Adrenal gland (tissue), 12 donors: Measurements from ENCODE around the gene DCP1A. TPM values are rescaled to one million over a fixed set of nuclear protein-coding genes. Genes with fewer than 3 reads are reported as not detected.

Experiments used
- DNase-seq, 7 donors: peaks; one replicate each; pipeline ENCODE4 v3.0.0-alpha.2; 2019 to 2020
- H3K27ac ChIP-seq, 5 donors: fragments of 200-600 bp; sonication (generic) in 4 of 5; 1 replicate in 3 of 5; 2 replicates in 2 of 5; pipeline versions ENCODE4 v1.5.1 to v1.8.0; 2016 to 2020; ENCODE audit warnings: mild to moderate bottlenecking in 1 of 5
- H3K27me3 ChIP-seq: fragments of 200-600 bp; 2 replicates; pipeline ENCODE4 v1.8.0; 2021
- H3K36me3 ChIP-seq, 2 donors: fragments of 200-600 bp; replicated peaks in 1 of 2; 1 replicate in 1 of 2; 2 replicates in 1 of 2; pipeline versions ENCODE4 v1.5.1 to v1.8.0; 2018 to 2022
- H3K4me1 ChIP-seq, 2 donors: fragments of 200-600 bp; replicated peaks in 1 of 2; 1 replicate in 1 of 2; 2 replicates in 1 of 2; pipeline versions ENCODE4 v1.5.1 to v1.8.0; 2018 to 2021
- H3K4me3 ChIP-seq, 4 donors: fragments of 200-600 bp; sonication (generic) in 3 of 4; one replicate each; pipeline ENCODE4 v1.5.1; 2016 to 2018
- H3K9me3 ChIP-seq, 3 donors: fragments of 200-600 bp; sonication (generic) in 1 of 3; replicated peaks in 1 of 3; 1 replicate in 2 of 3; 2 replicates in 1 of 3; pipeline versions ENCODE4 v1.5.1 to v1.8.0; 2016 to 2021
- CTCF ChIP-seq, 6 experiments: fragments of 450-650 bp in 4 of 6; fragments of 200-600 bp in 2 of 6; sonication (generic) in 1 of 6; IDR thresholded peaks; 1 replicate in 5 of 6; 2 replicates in 1 of 6; pipeline versions ENCODE4 v1.5.1 to v1.8.0; 2016 to 2021; ENCODE audit warnings: antibody characterized with exemption in 6 of 6, mild to moderate bottlenecking in 2 of 6, moderate library complexity in 1 of 6
- POLR2A ChIP-seq, 2 donors: fragments of 450-650 bp; IDR thresholded peaks; one replicate each; pipeline ENCODE4 v1.6.1; 2017; ENCODE audit warnings: antibody characterized with exemption in 2 of 2, mild to moderate bottlenecking in 2 of 2, moderate library complexity in 1 of 2
- WGBS, 4 donors: extraction: QIAGEN DNeasy Blood & Tissue Kit in 2 of 4; methylation state at CpG; one replicate each; pipeline versions ENCODE4 v1.1.5 to v1.1.7; 2013 to 2017; 5-methylcytosine and 5-hydroxymethylcytosine counted together
- intact Hi-C, 2 donors: fragments of 100-400 bp; cut with DNase I; formaldehyde crosslinking; loops; one replicate each; pipeline versions ENCODE4 v1.14.1 to v1.15.0; 2022 to 2023
- polyA plus RNA-seq, 3 donors: library from polyadenylated mRNA; stranded (reverse); fragments of 200-250 nt in 2 of 3; fragments of 350-450 nt in 1 of 3; fragmentation: Illumina TruSeq in 1 of 3; extraction: RNeasy Lipid Tissue Mini Kit (QIAGEN cat#74804) in 1 of 3; gene quantifications; one replicate each; pipeline ENCODE4 v1.2.3, GENCODE V29; 2013 to 2014
- total RNA-seq, 9 donors: library from RNA; depleted of rRNA in 4 of 9; stranded (reverse); fragments of >200 nt in 4 of 9; fragments of 120-200 nt in 1 of 9; fragmentation: NEBNext Ultra II Directional in 1 of 9; extraction: Animal tissue kit (Norgen Biotek cat#: 25700) in 1 of 9; gene quantifications; one replicate each; pipeline versions ENCODE4 v1.1.0 to v1.2.4, GENCODE V29; 2013 to 2023
- donor health status: healthy with polysubstance abuse.
- donor health status: Bipolar disorder and iron deficiency.
- donor health status: DM: yes; HTN: yes; CAD: no.
- donor health status: DM: no; HTN: no; CAD: no.
- donor health status: DM: no; HTN: no; CAD: no.
- donor health status: DM: yes; HTN: yes; CAD: no.

The DCP1A gene
- total and polyA plus RNA-seq, 12 donors, result 9.3 to 31.0 (median 22.1) TPM

GRCh38 chr3:53240989-53241972 lies 106.1 kb downstream of the DCP1A start:
- H3K36me3 ChIP-seq, result peaks cover 0 to 46% of the 10 kb centered on the region in 2 donors
- H3K27ac ChIP-seq, result peak overlapping the region in 3 of 5 donors; percentile 46 to 68 (median 52)
- intact Hi-C loops, result no loop called here
- WGBS, 4 donors, result 69 to 85% (median 83%) methylated on average over 7 to 28 of the region's 28 CpGs
- H3K27me3 ChIP-seq, result no peaks in the 10 kb centered on the region
- TF ChIP-seq POLR2A (IDR thresholded peaks at IDR 0.05) (no peak), CTCF (IDR thresholded peaks at IDR 0.05) (no peak)
- no peak for DNase-seq
- peaks cover 48 to 53% of the 10 kb centered on the region in 2 donors for H3K4me1 ChIP-seq
- no peaks in the 10 kb centered on the region for H3K9me3 ChIP-seq
- no peak overlapping the region for H3K4me3 ChIP-seq

DNA sequence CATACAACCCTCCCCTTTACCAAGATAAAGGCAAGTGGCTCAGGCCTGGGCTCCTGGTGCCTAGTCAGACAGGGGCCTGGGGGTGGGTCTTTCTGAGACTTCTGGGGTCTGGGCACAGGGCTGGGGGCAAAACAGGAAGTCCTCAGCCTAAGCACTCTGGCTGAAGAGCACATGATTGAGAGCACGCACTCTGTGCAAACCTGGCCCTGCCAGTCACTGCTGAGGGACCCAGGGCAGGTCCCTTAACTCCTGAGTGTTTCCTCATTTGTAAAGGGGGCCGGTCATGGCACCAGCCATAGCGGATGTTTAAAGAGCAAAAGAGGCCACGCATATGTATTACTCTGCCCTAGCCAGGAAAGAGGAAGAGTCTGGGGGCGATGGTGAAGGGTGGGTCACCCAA lies 107.5 kb downstream of the DCP1A start:
- Histone ChIP-seq H3K9me3 (no peaks in the 10 kb centered on the region), H3K36me3 (peaks cover 0 to 56% of the 10 kb centered on the region in 2 donors), H3K4me1 (peaks cover 58 to 62% of the 10 kb centered on the region in 2 donors), H3K27ac (peak overlapping the region in 2 of 5 donors; percentile 32 to 68), H3K27me3 (no peaks in the 10 kb centered on the region), H3K4me3 (no peak overlapping the region)
- intact Hi-C loops, result no loop called here
- WGBS, 4 donors, result 81 to 91% (median 88%) methylated on average over 4 to 5 of the region's 5 CpGs
- no peak for TF ChIP-seq CTCF (IDR thresholded peaks at IDR 0.05)
- no peak for TF ChIP-seq POLR2A (IDR thresholded peaks at IDR 0.05)
- no peak for DNase-seq

DNA sequence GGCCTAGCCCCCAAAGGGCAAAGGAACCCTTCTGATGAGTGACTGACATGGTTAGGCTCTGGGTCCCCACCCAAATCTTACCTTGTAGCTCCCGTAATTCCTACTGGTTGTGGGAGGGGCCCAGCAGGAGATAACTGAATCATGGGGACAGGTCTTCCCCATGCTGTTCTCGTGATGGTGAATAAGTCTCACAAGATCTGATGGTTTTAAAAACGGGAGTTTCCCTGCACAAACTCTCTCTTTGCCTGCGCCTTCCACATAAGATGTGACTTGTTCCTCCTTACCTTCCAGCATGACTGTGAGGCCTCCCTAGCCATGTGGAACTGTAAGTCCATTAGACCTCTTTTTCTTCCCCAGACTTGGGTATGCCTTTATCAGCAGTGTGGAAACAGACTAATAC lies 108.5 kb downstream of the DCP1A start:
- no peak for DNase-seq
- 85 to 96% (median 93%) methylated on average over 4 of the region's 4 CpGs for WGBS, 4 donors
- Histone ChIP-seq H3K36me3 (peaks cover 0 to 65% of the 10 kb centered on the region in 2 donors), H3K9me3 (no peaks in the 10 kb centered on the region), H3K27me3 (no peaks in the 10 kb centered on the region), H3K4me3 (no peak overlapping the region), H3K27ac (peak overlapping the region in 4 of 5 donors; percentile 13 to 86 (median 68)), H3K4me1 (peaks cover 51 to 59% of the 10 kb centered on the region in 2 donors)
- TF ChIP-seq CTCF (IDR thresholded peaks at IDR 0.05) (no peak), POLR2A (IDR thresholded peaks at IDR 0.05) (no peak)
- intact Hi-C loops, result no loop called here

DNA sequence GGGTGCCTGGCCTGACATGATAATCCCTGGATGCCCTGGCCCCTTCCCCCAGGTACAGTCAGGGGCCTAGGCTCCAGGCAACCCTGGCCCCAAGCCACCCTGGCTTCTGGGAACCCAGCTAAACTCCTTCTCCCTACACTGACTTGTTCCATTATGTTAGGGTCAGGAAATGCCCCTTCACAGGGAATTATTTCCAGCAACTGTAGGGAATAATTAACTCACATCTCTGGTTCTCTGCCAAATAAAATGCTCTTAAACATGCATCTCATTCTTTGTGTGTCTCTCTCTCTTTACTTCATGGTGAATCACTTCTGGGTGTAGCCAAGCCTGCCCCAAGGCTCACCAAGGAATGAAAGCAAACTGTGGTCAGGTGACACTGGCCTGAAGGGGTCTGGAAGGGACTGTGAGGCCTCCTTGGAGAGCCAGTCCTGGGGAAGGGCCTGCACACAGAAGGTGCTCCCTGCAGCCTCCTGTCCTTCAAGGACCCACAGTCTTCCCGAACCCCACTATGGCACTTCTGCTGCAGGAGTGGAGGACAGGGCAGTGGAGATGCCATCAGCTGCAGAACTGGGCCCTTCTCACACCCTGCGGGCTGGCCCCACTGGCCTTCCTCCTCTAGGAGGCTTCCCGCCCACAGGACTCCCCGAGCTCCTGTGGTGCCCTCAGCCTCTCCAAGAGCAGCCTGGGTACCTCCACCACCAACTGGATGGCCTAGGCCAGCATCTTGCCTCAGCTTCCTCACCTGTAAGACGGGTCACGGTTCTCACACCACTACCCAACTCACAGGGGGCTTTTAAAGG lies 109.1 kb downstream of the DCP1A start:
- DNase-seq, result peak in 5 of 7 donors; percentile 54 to 69 (median 62)
- TF ChIP-seq CTCF (IDR thresholded peaks at IDR 0.05) (no peak), POLR2A (IDR thresholded peaks at IDR 0.05) (no peak)
- 81 to 94% (median 88%) methylated on average over 6 of the region's 6 CpGs for WGBS, 4 donors
- peaks cover 0 to 71% of the 10 kb centered on the region in 2 donors for H3K36me3 ChIP-seq
- H3K27me3 ChIP-seq, result no peaks in the 10 kb centered on the region
- peaks cover 46 to 58% of the 10 kb centered on the region in 2 donors for H3K4me1 ChIP-seq
- no peak overlapping the region for H3K4me3 ChIP-seq
- no peaks in the 10 kb centered on the region for H3K9me3 ChIP-seq
- intact Hi-C loops, result no loop called here
- H3K27ac ChIP-seq, result peak overlapping the region in 4 of 5 donors; percentile 13 to 86 (median 68)
